ENCODE data around the gene MID1.

- TF ChIP-seq CTCF (conservative IDR thresholded peaks at IDR 0.05), result no peak
- no peak for TF ChIP-seq EZH2 (IDR thresholded peaks at IDR 0.05; ENCODE audit: low read depth)
Measured at GRCh38 chrX:10470009-10470408, 150.4 kb downstream of the MID1 start.

All from PC-9 (cell line).